Endometrial microvascular endothelial cells (primary cell): ENCODE results near the gene ADRM1. TPM values are rescaled to one million over a fixed set of nuclear protein-coding genes. Genes with fewer than 3 reads are reported as not detected.

Experiments used
- in situ Hi-C: cut with HindIII; loops from 2 replicates; pipeline ENCODE4 v1.10.0; 2017; ENCODE audit warnings: low sequenced_read_pairs, low pct_unique_long_range_greater_than_20kb; ENCODE audit errors: inconsistent ontology term
- total RNA-seq: library from RNA; depleted of rRNA; stranded (reverse); fragments of >200 nt; gene quantifications from one replicate; pipeline ENCODE4 v1.2.3, GENCODE V29; 2015; ENCODE audit errors: inconsistent ontology term

The ADRM1 gene
- total RNA-seq, 1 donor from 2014 or later: 309 TPM

DNA sequence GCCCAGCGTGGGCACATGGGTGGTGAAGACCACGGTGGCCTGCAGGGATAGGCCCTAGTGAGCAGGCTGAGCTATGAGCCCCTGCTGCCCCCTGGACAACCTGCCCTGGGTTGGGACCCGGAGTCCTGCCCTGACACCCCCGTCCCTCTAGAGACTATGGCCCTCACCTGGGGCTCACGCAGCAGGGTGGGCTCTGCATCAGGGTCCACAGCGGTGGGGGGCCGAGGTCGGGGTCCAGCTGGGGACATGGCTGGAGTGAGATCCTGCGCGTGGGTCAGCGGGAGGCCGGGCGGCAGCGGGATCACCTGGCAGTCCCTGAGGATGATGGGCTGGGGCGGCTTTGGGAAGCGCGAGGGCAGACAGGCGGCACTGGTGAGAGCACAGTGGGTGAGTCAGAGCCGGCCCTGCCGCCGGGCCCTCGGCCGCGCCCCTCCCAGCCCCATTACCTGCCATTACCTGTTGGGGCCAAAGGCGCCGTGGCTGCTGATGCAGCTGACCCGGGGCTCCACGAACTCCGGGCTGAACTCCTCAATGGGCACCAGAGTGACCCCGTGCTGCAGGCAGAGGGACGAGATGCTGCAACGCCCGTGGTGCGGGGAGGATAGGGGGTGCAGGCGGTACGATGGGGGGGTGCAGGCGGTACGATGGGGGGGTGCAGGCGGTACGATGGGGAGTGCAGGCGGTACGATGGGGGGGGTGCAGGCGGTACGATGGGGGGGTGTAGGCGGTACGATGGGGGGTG is 27.9 kb downstream of the ADRM1 start:
- in situ Hi-C loops: no loop called here

DNA sequence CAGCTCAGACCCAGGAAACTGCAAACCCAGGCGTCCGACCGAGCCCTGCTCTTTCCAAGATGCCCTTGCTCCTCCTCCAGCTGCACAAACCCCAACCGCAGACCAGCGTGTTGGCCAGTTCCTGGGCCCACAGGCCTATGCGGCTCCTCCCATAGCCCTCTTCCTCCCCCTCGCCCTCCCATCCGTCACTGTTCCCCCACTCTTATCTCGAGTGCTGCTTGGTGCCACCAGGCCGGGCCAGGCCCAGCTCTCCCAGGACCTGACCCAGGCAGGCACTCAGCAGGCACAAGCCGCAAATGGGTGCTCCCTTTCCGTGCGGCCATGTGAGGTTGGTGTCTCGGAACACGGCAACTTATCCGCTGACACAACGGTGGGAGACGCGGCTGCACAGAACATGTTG is 28.6 kb downstream of the ADRM1 start:
- in situ Hi-C loops: no loop called here

DNA sequence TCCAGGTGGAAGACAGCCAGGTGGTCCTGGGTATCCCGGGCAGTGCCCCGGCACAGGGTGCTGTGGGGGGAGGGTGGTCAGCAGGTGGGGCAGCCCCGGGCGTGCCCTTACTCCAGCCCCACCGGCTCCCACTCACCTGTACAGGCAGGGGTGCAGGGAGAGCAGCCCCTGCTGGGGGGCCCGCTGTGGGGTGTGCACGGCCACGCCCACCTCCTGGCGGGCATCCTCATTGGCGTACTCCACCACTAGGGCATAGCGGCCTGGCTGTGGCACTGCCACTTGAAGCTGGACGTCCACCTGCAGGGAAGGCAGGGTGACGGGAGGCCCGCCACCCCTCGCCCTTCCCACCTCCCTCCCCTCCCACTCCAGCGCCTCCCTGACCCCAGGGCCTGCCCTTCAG is 29.6 kb downstream of the ADRM1 start:
- in situ Hi-C loops: no loop called here

DNA sequence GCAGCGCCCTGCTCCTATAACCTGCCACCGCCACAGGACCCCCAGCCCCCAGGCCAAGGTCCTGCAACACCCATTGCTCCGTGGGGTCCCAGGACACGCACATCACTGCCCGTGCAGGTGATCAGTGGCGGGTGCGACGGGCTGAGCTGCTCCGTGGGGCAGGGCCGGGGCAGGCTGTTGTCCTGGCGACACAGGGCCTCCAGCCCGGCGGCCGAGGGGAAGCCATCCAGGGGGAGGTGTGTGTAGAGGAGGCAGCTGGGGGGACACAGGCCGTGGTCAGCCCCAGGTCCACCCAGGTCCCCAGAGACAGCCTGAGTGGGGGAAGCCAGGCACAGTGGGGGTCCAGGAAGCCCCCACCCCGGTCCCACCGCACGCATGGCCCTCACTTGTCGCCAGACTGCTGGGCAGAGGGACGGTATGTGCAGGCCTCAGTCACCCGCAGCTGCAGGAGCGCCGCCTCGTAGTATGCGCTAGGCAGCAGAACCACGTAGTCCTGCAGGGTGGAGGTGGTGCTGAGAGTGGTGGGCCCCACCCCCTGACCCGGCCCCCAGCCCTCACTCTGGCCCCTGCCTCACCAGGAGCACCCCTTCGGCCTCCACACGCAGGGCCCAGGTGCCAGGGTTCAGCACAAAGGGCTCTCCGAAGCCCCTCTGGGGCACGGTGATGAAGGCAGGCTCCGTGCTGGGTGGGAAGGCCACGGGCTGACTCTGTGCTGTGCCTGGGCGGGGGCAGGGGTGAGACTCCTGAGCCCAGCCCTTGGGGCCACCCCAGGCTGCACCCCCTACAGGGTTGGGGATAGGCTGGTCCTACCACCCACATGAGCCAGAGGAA is 30.4 kb downstream of the ADRM1 start:
- in situ Hi-C loops: no loop called here

DNA sequence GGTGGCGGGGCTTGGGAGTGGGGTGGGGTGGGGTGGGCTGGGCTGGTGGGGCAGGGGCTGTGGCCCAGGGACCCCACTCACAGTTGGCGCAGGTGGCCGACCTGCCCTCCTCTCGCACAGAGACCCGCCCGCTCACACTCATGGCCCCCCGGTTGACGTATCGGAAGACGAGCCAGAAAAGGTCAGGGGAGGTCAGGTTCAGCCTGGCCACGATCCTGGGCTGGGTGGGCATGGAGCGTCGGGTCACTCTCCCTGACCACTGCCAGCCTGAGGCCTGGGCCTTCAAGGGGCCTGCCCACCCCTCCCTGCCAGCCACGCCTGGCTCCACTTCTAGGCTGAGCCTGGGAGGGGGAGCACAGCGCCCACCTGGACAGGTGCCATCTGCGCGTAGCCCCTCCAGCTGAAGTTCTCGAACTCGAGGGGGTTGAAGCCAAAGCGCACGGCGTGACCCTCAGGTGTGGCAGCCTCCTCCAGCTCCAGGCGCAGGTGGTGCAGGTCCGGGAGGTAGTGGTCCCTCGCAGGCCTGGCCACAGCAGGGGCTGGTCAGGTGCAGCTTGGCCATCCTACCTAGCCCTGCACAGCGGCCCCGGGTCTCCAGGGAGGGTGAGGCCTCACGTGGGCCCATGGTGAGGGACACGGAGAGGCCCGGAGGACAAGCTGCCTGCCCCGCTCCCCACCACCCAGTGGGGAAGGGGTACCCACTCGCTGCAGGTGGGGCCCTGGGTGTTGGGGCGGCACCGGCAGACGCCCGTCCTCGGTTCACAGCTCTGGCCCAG is 31.2 kb downstream of the ADRM1 start:
- in situ Hi-C loops: no loop called here

DNA sequence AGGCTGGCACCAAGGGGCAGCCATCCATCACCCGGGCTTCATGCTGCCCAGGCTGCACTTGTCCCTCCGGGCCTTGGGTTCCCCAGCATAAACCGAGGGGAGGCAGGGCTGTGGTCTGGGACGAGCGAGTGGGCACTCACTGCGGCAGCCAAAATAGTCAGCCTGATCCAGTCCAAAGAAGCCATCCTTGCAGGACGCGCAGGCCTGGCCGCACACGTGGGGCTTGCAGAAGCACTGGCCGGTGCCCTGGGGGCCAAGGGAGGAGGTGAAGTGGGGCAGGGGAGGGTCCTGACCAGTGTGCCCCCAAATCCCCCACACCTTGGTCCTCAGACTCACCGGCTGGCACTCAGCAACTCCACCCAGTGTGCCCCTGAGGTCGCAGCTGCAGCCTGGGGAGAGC is 32.1 kb downstream of the ADRM1 start:
- in situ Hi-C loops: no loop called here

DNA sequence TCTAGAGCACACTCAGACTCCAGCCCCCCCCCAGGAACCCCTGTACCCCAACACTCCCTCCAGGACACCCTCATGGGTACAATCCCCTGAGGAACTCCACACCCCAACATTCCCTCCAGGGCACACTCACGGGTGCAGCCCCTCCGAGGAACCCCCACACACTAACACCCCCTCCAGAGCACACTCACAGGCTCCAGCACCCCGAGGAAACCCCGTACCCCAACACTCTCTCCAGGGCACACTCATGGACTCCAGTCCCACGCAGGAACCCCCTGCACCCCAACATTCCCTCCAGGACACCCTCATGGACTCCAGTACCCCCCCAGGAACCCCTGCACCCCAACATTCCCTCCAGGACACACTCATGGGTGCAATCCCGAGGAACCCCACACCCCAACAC is 32.7 kb downstream of the ADRM1 start:
- in situ Hi-C loops: no loop called here

DNA sequence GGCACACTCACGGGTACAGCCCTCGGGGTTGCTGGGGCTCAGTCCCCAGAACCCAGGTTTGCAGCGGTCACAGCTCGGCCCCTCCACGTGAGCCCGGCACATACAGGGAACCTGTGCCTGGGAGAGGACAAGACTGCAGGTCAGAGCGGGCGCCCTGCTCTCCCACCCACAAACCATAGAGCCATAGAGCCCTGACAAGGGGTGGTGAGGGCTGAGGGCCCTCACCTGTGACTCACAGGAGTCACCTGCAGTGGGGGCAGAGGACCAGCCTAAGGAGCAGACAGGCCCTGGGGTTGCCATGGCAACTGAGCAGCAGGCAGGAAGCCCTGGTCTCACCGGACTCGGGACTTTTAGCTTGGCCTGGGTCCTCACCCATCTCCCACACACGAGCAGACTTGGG is 33.5 kb downstream of the ADRM1 start:
- in situ Hi-C loops: no loop called here

DNA sequence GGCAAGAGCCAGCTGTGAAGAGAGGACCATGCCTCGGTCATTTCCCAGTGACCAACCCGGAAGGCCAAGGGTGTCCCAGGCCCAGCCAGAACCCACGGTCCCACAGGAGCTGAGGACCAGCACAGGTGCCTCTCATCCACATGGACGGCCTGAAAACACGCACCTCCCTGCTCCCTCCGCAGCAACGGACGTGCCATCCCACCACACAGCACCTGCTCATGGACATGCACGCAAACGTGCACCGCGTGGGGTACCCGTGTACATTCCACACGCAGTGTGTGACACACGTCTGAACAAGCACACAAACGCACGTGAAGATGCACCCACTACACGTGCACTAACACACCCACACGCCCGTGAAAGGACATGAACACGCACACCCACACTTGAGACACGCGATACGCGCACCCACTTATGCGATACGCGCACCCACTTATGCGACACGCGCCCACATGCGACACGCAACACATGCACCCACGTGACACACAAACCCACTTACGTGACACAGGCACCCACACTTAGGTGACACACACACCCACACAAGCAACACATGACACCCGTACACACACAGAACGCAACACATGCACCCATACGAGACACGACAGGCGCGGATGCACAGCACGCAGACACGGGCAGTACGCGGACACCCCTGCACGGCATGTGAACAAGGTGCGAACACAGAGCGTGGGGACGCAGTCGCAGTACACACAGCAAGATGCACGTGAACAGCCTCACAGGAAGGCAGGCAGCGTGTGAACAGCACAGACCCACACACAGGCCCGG is 34.2 kb downstream of the ADRM1 start:
- in situ Hi-C loops: no loop called here

DNA sequence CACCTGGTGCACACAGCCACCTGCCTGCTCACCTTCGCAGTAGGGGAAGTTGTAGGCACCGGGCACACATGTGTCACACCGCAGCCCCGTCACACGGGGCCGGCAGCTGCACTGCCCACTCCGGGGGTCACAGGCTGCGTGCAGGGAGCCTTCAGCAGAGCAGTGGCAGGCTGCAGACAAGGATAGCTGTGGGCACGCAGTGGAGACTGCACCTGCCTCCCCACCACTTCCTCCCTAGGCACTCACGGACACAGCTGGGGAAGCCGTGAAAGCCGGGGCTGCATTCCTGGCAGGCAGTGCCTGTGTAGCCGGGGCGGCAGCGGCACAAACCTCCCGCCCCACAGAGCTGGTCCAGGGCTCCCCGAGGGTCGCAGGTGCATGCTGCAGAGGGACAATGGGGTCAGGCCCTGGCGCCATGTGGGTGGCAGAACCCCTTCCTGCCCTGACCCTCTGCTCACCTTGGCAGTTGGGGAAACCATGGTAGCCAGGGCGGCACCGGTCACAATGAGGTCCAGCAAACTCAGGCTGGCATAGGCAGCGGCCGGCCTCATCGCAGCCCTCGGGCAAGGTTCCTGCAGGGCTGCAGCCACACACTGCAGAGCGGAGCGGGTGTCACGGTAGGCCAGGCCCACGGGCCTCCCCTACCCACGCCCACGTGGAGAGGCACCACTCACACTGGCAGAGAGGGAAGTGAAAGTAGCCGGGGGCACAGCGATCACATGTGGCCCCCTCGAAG is 34.9 kb downstream of the ADRM1 start:
- in situ Hi-C loops: no loop called here

DNA sequence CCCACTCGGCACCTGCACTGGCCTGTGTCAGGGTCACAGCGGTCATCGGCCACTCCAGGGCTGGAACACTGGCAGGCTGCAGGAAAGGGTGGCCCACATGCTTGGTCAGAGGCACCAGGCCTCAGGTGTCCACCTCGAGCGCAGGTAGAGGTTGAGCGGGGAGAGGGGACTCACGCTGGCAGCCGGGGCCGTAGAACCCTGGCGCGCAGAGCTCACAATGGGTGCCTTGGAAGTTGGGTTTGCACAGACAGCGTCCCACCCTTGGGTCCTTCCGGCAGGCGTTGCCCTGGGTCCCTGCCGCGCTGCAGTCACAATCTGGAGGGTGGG is 35.5 kb downstream of the ADRM1 start:
- in situ Hi-C loops: no loop called here

DNA sequence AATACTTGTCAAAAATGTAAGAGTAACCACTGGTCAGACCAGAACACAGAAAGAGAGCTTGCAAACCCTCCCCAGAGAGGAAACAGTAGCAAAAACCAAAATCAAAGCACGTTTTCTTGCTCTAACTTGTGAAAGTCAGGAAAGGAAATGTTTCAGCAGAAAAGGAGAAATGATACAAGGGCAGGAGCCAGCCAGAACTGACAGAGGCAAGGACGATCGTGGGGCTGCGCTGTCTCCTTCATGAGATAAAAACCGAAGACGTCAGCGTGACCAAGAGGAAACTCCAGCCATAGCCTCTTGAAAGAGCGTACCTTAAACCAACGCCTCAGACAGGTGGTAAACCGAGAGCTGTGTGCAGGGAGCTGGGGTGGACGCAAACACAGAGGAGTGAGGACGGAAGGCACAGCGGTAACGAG is 36.9 kb downstream of the ADRM1 start:
- in situ Hi-C loops: no loop called here

DNA sequence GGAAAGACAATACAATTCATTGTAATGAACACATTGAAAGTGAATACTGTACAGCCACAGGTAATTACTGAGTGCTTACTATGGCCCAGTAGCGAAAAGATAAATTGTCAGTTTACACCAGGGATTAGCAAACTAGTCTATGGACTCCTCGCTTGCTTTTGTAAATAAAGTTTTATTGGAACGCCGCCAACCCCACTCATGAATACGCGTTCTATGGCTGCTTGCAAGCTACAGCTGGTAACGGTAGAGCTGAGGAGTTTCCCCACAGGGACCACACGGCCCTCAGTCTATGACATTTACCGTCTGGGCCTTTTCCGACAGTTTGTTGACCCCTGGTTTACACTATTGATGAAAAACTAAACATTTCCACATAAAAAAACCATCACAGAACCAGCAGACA is 40.1 kb downstream of the ADRM1 start:
- in situ Hi-C loops: no loop called here

DNA sequence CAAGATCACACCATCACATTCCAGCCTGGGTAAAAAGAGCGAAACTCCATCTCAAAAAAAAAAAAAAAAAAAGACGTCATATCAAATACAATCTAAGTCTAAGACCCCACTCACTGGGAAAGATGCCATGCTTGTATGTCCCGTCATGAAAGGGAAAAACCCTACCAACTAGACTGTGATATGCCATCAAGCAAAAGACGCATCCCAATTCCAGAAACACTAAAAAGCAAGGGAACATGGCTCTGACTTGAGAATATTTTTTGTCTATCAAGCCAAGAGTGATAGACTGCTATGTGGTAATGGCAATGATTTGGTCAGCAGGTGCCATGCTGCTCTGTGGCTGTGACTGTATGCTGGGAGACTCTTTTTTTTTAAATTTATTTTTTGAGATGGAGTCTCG is 41.3 kb downstream of the ADRM1 start:
- in situ Hi-C loops: no loop called here

DNA sequence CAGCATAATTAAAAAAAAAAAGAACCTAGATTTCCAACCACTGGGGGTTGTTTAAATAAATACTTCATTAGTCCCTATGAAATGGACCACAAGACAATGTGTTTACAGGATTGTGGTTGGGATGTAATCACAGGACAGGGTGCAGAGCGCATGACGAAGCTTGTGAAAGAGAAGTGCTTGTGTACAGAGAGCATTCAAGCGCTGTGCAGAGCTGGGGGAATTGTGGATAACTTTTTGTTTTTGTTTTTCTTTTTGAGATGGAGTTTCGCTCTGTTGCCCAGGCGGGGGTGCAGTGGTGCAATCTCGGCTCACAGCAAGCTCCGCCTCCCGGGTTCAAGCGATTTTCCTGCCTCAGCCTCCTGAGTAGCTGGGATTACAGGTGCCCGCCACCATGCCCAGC is 42.0 kb downstream of the ADRM1 start:
- in situ Hi-C loops: no loop called here

DNA sequence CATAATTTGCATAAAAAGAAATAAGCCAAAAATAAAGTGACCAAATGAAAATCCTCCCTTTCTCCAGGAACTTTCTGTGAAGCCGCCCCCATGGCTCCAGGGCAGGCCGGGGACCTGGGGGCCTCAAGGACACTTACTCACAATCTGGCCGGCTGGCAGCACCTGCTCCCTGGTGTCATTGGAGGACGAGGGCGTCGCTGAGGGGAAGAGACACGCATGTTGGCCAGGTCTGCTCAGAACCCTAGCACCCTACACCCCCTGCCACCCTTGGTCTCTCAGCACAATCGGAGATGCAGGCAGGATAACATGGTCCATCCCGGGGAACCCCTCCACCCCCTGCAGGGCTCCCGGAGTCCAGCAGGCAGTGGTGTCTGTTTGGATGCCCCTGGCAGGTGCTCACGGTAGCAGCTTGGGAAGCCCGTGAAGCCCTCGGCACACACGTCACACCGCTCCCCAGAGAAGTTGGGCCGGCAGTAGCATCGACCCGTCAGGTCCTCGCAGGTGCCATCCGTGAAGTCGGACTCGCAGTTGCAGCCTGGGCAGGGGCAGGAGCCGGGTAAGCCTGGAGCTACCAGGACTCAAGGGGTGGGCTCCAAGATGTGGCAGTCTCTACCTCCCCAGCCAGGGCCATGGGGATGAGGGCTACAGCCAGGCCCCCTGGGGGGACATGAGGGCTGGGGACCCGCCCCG is 43.0 kb downstream of the ADRM1 start:
- in situ Hi-C loops: no loop called here

DNA sequence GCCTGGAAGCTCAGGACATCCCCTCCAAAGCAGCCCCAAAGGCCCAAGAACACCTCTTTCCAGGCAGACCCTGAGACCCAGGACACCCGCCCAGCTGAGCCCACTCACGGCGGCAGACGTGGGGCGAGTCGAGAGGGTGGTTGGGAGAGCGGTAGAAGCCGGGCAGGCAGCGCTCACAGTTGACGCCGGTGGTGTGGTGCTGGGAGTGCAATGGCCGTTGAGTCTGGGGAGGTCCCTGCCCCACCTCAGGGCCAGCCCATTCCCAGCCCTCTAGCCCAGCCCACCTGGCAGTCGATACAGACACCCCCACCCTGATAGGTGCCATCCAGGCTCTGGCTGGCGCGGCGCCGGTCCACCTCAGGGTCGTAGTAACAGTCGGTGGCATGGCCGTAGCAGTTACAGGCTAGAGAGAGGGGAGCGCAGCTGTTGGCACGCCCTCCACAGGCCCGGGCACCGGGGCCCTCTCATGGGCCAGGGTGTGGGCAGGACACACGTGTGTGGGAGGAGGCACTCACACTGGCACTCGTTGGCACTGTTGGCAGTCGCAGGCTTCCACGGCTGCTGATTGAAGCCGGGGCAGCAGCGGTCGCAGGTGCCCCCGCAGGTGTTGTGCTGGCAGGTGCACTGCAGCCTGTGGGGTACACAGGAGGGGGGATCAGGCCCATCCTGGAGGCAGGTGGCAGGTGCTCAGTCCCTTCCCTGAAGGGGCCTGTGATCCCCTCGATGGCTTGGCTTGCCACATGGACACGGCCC is 43.8 kb downstream of the ADRM1 start:
- in situ Hi-C loops: no loop called here

DNA sequence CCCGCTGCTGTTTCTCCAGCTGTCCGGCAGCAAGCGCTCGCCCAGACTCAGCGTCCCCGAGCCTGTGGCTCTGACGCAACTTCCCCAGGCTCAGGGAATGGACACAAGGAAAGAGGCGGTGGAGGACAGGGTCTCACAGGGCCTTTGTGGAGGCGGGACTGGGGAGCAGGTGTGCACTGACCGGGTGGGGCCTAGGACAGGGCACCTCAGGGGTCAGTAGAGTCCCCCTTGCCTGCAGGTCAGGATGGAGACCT is 44.3 kb downstream of the ADRM1 start:
- in situ Hi-C loops: no loop called here
